ENCODE data around the gene ZNF609. TPM values are rescaled to one million over a fixed set of nuclear protein-coding genes. Genes with fewer than 3 reads are reported as not detected.

Gene ZNF609
- total RNA-seq, 1 experiment from 2014 or later: 35.0 TPM

GRCh38 chr15:64437982-64438381 is 22.4 kb upstream of the ZNF609 start:
- CTCF ChIA-PET: no interaction called here
- intact Hi-C loops (cut with micrococcal nuclease; ENCODE audit: unreplicated experiment): no loop called here
- BruUV-seq (replicated peaks): no TSS peak

GRCh38 chr15:64438653-64439447 is 21.5 kb upstream of the ZNF609 start:
- ChIA-PET CTCF (no interaction called here), POLR2A (ENCODE audit: low non-redundant PET) (no interaction called here)
- Histone ChIP-seq H3K36me3 (ENCODE audit: insufficient read depth, low read length, poor library complexity, severe bottlenecking) (no peaks in the 10 kb centered on the region), H3K4me1 (ENCODE audit: insufficient read depth, low read length, poor library complexity, severe bottlenecking) (no peaks in the 10 kb centered on the region), H3K4me3 (ENCODE audit: low read depth, low read length, poor library complexity, severe bottlenecking) (no peak overlapping the region), H3K27me3 (replicated peaks; ENCODE audit: insufficient read depth, low read depth, low read length, poor library complexity) (no peaks in the 10 kb centered on the region), H3K9me3 (ENCODE audit: low read depth, low read length, poor library complexity, severe bottlenecking) (no peaks in the 10 kb centered on the region), H3K27ac (ENCODE audit: low read depth, low read length, poor library complexity, severe bottlenecking) (no peak overlapping the region)
- intact Hi-C loops (cut with micrococcal nuclease; ENCODE audit: unreplicated experiment): no loop called here
- TF ChIP-seq CTCF (conservative IDR thresholded peaks at IDR 0.05; ENCODE audit: low read depth, low read length) (no peak), EZH2 (IDR thresholded peaks at IDR 0.05; ENCODE audit: borderline replicate concordance, low read depth, low read length, poor library complexity, severe bottlenecking) (no peak)
- DNase-seq (ENCODE audit: low spot score): no peak
- BruUV-seq (replicated peaks): no TSS peak

More at GRCh38 chr15:64437982-64438381, 22.4 kb upstream of the ZNF609 start:
- no peaks in the 10 kb centered on the region for H3K4me1 ChIP-seq (ENCODE audit: insufficient read depth, low read length, poor library complexity, severe bottlenecking)
- TF ChIP-seq CTCF (conservative IDR thresholded peaks at IDR 0.05; ENCODE audit: low read depth, low read length): no peak
- TF ChIP-seq EZH2 (IDR thresholded peaks at IDR 0.05; ENCODE audit: borderline replicate concordance, low read depth, low read length, poor library complexity, severe bottlenecking): no peak
- no peaks in the 10 kb centered on the region for H3K27me3 ChIP-seq (replicated peaks; ENCODE audit: insufficient read depth, low read depth, low read length, poor library complexity)
- no peak overlapping the region for H3K27ac ChIP-seq (ENCODE audit: low read depth, low read length, poor library complexity, severe bottlenecking)
- H3K36me3 ChIP-seq (ENCODE audit: insufficient read depth, low read length, poor library complexity, severe bottlenecking): no peaks in the 10 kb centered on the region
- POLR2A ChIA-PET (ENCODE audit: low non-redundant PET): no interaction called here
- DNase-seq (ENCODE audit: low spot score): no peak
- no peak overlapping the region for H3K4me3 ChIP-seq (ENCODE audit: low read depth, low read length, poor library complexity, severe bottlenecking)
- H3K9me3 ChIP-seq (ENCODE audit: low read depth, low read length, poor library complexity, severe bottlenecking): no peaks in the 10 kb centered on the region

DNA sequence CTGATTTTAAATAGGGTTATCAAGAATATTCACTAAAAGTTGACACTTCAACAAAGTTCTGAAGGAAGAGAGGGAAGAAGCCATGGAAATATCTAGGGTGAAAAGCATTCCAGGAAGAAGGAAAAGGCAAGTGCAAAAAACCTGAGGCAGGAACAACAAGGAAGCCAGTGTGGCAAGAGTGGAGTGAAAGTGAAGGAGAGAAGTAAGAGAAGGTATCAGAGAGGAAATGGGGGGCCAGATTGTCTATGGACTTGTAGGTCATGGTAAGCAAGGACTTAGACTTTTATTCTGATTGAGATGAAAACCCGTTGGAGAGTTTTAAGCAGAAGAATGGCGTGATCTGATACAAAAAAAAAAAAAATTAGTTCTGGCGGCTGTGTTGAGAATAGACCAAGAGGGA is 18.5 kb upstream of the ZNF609 start:
- no TSS peak for BruUV-seq (replicated peaks)
- Histone ChIP-seq H3K27me3 (replicated peaks; ENCODE audit: insufficient read depth, low read depth, low read length, poor library complexity) (no peaks in the 10 kb centered on the region), H3K4me1 (ENCODE audit: insufficient read depth, low read length, poor library complexity, severe bottlenecking) (no peaks in the 10 kb centered on the region), H3K27ac (ENCODE audit: low read depth, low read length, poor library complexity, severe bottlenecking) (no peak overlapping the region), H3K36me3 (ENCODE audit: insufficient read depth, low read length, poor library complexity, severe bottlenecking) (no peaks in the 10 kb centered on the region), H3K4me3 (ENCODE audit: low read depth, low read length, poor library complexity, severe bottlenecking) (no peak overlapping the region), H3K9me3 (ENCODE audit: low read depth, low read length, poor library complexity, severe bottlenecking) (no peaks in the 10 kb centered on the region)
- DNase-seq (ENCODE audit: low spot score): no peak
- intact Hi-C loops (cut with micrococcal nuclease; ENCODE audit: unreplicated experiment): no loop called here
- TF ChIP-seq EZH2 (IDR thresholded peaks at IDR 0.05; ENCODE audit: borderline replicate concordance, low read depth, low read length, poor library complexity, severe bottlenecking): no peak
- TF ChIP-seq CTCF (conservative IDR thresholded peaks at IDR 0.05; ENCODE audit: low read depth, low read length): no peak
- ChIA-PET POLR2A (ENCODE audit: low non-redundant PET) (no interaction called here), CTCF (no interaction called here)

All from A673 (cell line).